Measurements from ENCODE around the gene ZNF556.

- TF ChIP-seq CTCF (IDR thresholded peaks at IDR 0.05) (no peak), POLR2A (IDR thresholded peaks at IDR 0.05) (no peak)
Observed at GRCh38 chr19:2905918-2906519, 38.9 kb downstream of the ZNF556 start.

Measured in body of pancreas (tissue), 4 donors.